HL-60 (cell line): ENCODE data around the gene PXDC1.

Experiments
- GABPA ChIP-seq: IDR thresholded peaks from 2 replicates; pipeline ENCODE4 v1.6.1; 2012; ENCODE audit warnings: low read depth
- POLR2AphosphoS5 ChIP-seq: IDR thresholded peaks from 2 replicates; pipeline ENCODE4 v1.6.1; 2012; ENCODE audit warnings: low read depth
- SPI1 ChIP-seq: IDR thresholded peaks from 2 replicates; pipeline ENCODE4 v1.6.1; 2012; ENCODE audit warnings: low read depth, mild to moderate bottlenecking, borderline replicate concordance
- TF ChIP-seq, protein P1 (sequence below): IDR thresholded peaks from one replicate; pipeline ENCODE4 v1.5.1; 2011; ENCODE audit warnings: low read length, control low read depth, inconsistent platforms; ENCODE audit not compliant: insufficient read depth
- TF ChIP-seq, protein P2 (sequence below): IDR thresholded peaks from 2 replicates; pipeline ENCODE4 v1.6.1; 2012; ENCODE audit warnings: low read depth; ENCODE audit not compliant: insufficient replicate concordance

DNA sequence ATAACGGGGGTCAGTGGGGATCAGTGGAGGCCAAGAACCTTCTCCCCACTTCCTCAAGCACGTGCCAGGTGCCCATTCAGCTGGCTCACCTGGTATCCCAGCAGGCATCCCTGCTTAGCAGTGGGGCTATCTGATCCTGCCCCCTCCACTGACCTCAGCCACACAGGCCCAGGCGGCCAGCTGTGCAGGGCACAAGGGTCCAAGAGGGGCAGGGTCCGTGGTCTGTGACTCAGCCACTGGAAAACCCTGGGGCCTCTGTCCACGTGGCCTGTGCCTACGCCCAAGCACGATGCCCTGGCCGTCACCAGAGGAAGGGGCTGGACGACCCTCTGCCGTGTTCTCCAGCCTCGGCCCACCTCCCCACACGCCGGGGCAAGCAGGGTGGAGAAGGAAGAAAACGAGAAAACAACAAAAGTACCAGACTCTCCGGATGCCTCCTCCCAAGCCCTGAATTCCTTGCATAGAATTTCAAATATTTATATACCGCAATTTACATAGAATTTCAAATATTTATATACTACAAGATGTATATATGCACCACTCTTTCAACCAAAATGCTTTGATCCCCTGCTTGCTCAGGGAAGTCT is 12.1 kb downstream of the PXDC1 start:
- TF ChIP-seq, protein P1, sequence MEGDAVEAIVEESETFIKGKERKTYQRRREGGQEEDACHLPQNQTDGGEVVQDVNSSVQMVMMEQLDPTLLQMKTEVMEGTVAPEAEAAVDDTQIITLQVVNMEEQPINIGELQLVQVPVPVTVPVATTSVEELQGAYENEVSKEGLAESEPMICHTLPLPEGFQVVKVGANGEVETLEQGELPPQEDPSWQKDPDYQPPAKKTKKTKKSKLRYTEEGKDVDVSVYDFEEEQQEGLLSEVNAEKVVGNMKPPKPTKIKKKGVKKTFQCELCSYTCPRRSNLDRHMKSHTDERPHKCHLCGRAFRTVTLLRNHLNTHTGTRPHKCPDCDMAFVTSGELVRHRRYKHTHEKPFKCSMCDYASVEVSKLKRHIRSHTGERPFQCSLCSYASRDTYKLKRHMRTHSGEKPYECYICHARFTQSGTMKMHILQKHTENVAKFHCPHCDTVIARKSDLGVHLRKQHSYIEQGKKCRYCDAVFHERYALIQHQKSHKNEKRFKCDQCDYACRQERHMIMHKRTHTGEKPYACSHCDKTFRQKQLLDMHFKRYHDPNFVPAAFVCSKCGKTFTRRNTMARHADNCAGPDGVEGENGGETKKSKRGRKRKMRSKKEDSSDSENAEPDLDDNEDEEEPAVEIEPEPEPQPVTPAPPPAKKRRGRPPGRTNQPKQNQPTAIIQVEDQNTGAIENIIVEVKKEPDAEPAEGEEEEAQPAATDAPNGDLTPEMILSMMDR: no peak
- TF ChIP-seq POLR2AphosphoS5: no peak
- TF ChIP-seq, protein P2, sequence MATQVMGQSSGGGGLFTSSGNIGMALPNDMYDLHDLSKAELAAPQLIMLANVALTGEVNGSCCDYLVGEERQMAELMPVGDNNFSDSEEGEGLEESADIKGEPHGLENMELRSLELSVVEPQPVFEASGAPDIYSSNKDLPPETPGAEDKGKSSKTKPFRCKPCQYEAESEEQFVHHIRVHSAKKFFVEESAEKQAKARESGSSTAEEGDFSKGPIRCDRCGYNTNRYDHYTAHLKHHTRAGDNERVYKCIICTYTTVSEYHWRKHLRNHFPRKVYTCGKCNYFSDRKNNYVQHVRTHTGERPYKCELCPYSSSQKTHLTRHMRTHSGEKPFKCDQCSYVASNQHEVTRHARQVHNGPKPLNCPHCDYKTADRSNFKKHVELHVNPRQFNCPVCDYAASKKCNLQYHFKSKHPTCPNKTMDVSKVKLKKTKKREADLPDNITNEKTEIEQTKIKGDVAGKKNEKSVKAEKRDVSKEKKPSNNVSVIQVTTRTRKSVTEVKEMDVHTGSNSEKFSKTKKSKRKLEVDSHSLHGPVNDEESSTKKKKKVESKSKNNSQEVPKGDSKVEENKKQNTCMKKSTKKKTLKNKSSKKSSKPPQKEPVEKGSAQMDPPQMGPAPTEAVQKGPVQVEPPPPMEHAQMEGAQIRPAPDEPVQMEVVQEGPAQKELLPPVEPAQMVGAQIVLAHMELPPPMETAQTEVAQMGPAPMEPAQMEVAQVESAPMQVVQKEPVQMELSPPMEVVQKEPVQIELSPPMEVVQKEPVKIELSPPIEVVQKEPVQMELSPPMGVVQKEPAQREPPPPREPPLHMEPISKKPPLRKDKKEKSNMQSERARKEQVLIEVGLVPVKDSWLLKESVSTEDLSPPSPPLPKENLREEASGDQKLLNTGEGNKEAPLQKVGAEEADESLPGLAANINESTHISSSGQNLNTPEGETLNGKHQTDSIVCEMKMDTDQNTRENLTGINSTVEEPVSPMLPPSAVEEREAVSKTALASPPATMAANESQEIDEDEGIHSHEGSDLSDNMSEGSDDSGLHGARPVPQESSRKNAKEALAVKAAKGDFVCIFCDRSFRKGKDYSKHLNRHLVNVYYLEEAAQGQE: no peak
- no peak for TF ChIP-seq GABPA
- no peak for TF ChIP-seq SPI1
